ENCODE data around the gene FAM209A.

FAM209A gene

GRCh38 chr20:56574531-56575142, 50.1 kb downstream of the FAM209A start:
- no peak for TF ChIP-seq CTCF (IDR thresholded peaks at IDR 0.05; ENCODE audit: extremely low read depth, insufficient read depth, missing control alignments)
- in situ Hi-C loops (cut with MboI; ENCODE audit: low pct_unique_long_range_greater_than_20kb, low sequenced_read_pairs, unreplicated experiment): no loop called here
- no peak for DNase-seq (ENCODE audit: low spot score)

DNA sequence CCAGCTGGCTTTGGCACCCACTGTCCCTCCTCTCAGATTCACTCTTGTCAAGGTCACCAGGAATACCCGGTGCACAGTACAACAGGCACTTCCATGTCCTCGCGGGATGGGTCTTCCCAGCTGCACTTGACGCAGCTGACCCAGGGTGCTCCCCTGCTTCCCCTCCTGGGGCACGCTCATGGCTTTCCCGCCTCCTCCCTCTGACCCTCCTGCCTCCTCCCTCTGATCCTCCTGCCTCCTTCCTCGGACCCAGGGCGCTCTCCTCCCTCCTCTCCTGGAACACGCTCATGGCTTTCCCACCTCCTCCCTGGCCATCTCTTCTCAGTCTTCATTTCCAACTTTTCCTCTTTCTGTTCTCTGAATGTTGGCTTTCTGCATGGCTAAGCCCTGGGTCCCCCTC, 50.6 kb downstream of the FAM209A start:
- in situ Hi-C loops (cut with MboI; ENCODE audit: low pct_unique_long_range_greater_than_20kb, low sequenced_read_pairs, unreplicated experiment): no loop called here
- no peak for TF ChIP-seq CTCF (IDR thresholded peaks at IDR 0.05; ENCODE audit: extremely low read depth, insufficient read depth, missing control alignments)
- DNase-seq (ENCODE audit: low spot score): no peak

All from GM13977 (cell line).